HG03457 (cell line): ENCODE measurements around the gene CCDC198.

Experiments used
- ATAC-seq: cut with Tn5 transposase; IDR thresholded peaks from one replicate; pipeline ENCODE4 v1.9.1; 2021; ENCODE audit warnings: moderate number of reproducible peaks; ENCODE audit not compliant: unreplicated experiment

CCDC198 gene

DNA sequence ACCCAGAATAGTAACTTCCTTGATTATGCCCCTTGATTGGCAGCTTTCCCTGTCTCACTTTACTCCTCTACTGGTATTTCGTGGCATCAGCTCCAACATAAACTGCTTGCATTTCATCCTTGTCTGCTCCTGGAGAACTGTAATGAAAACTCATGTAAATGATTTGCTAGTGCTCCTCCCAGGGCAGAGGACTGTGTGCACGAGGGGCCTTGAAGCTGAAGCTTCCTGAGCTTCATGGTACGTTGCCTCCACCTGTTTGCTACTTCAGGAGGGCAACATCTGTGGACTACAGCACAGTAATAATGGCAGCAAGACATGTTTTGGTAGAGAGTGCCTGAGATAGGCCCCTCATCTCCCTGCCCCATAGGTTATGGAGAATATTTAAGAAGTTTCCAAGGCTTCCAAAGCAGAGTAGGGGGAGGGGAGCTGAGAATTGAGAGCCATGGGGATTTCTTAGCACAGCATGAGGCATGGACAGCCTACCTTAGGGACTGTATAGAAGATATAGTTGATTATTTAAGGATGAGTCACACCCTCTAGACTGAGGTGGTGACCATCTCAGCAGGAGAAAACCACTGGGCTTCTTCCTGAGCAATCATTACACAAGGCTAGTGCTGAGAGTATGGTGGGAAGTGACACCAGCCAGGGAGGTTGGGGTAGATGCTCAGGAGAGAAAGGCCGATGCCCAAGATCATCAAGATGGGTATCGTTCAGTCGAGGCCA lies 29.5 kb downstream of the CCDC198 start:
- ATAC-seq, result peak; percentile 85

DNA sequence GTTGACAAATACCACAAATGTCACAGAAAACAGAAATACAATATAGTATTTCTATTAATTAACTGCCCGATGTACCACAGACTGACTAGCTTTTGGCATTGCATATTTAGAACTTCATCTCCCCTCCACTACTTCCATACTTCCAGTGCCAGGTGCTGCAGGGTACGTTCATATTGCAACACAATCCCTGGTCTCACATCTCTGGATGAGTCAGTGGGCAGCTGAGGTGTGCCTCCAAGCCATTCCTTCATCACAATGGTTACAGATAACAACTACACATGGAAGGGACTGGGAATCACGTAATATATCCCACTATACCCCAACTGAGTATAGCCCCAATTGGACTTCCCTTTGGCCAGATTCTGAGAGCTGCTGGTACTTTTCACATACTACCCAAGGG lies 31.1 kb downstream of the CCDC198 start:
- no peak for ATAC-seq

DNA sequence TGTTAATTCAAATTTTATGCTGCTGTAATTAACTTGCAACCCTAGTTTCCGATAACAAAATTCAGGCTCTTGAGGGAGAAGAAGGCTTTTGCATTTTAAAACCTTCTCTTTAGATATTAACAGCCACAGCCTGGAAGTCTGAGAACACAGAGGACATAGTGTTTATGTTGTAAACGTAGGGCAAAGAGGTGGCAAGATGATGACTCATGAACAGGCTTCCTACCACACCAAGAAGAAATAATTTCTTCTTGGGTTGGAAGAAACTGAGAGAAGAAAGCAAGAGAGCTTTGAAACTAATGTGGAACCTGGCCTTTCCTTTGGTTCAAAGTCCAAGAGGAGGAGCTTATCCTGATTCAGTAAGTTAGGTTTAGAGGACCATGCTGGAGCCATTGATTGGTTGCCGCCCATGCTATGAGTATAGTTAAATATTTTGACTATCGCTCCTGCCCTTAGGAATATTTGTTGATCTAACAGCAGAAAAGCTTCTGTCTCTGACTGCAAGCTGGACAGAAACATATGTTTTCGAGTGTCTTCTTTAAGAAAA lies 31.8 kb downstream of the CCDC198 start:
- ATAC-seq, result no peak

DNA sequence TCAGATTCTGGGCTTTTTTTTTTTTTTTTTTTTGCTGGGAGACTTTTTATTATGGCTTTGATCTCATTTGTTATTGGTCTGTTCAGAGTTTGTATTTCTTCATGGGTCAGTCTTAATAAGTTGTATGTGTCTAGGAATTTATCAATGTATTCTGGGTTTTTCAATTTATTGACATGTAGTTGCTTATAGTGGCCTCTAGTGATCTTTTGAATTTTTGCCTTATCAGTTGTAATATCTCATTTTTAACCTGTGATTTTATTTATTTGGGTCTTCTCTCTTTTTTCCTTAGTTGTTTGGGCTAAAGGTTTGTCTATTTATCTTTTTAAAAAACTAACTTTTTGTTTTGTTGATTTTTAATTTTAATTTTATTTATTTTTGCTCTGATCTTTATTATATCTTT lies 57.7 kb downstream of the CCDC198 start:
- ATAC-seq, result no peak

DNA sequence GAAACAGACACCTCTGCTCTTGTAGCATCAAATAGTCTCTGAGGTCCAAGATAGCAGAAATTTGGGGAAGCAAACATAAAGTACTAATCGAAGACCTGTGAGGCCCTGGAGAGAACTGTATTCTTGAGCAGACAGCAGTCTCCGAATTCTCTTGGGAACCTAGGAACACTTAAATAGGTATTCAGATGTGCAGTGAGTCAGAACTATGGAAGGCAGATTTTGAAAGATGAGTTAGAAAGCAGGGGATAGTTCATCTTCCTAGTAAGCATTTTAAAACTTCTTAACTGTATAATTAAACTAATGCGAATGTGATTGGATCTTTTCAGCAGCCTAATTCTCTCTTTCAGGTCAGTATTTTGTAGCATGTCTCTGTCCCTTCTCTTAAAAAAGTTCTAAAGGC lies 72.7 kb downstream of the CCDC198 start:
- ATAC-seq, result no peak

DNA sequence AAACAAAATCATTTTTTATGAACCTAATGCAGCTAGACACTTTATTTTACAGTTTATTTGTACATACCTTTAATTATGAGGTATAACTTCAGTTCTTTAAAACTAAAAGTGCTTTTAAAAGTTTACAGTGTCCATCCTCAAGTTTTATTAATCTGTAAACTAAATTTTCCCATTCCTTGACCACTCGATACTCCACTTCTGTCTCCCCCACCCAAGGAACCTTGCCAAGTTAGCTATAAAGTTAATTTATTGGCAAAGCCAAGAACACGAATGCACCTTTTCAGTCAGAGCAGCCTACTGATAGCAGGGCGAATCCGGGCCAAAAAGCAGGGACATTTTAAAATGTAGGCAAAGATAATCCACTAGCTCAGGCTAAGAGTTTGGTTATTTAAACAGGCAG lies 73.6 kb downstream of the CCDC198 start:
- no peak for ATAC-seq
